Body of pancreas (tissue), 4 donors: ENCODE data around the gene MARCHF11.

ENCODE experiments used
- CTCF ChIP-seq, 7 experiments: fragments of 450-650 bp in 4 of 7; fragments of 200-600 bp in 3 of 7; sonication (generic) in 3 of 7; IDR thresholded peaks; one replicate each; pipeline ENCODE4 v1.5.1; 2016 to 2019; ENCODE audit warnings: antibody characterized with exemption in 7 of 7
- POLR2A ChIP-seq, 3 donors: fragments of 450-650 bp; IDR thresholded peaks; one replicate each; pipeline ENCODE4 v1.6.1; 2016; ENCODE audit warnings: antibody characterized with exemption in 3 of 3, mild to moderate bottlenecking in 2 of 3

GRCh38 chr5:16018970-16019369, 160.6 kb downstream of the MARCHF11 start:
- no peak for TF ChIP-seq POLR2A (IDR thresholded peaks at IDR 0.05)
- no peak for TF ChIP-seq CTCF (IDR thresholded peaks at IDR 0.05)
